Mesendoderm (in vitro differentiated cells): ENCODE measurements around the gene LIPA.
A peak's percentile ranks its signal among the peaks of the same experiment; 100 is the strongest.
"Not testable (repeated sequence)": the region's sequence is repeated elsewhere in the genome, so short reads cannot be mapped to it uniquely, and the experiment has no call there.

Source experiments
- DNase-seq: peaks from one replicate; pipeline ENCODE4 v3.0.0; 2013
- H2AK5ac ChIP-seq: 2 replicates; pipeline ENCODE4 v1.6.1; 2013; ENCODE audit warnings: low read length, inconsistent platforms
- H2BK120ac ChIP-seq: 2 replicates; pipeline ENCODE4 v1.6.1; 2013; ENCODE audit warnings: low read depth, mild to moderate bottlenecking, low read length, moderate library complexity, mixed read lengths
- H2BK15ac ChIP-seq: replicated peaks from 2 replicates; pipeline ENCODE4 v1.6.1; 2013; ENCODE audit warnings: low read depth, mild to moderate bottlenecking, moderate library complexity
- H2BK5ac ChIP-seq: 2 replicates; pipeline ENCODE4 v1.6.1; 2013; ENCODE audit warnings: low read length, inconsistent platforms
- H3K18ac ChIP-seq: 2 replicates; pipeline ENCODE4 v1.6.1; 2013; ENCODE audit warnings: mild to moderate bottlenecking, low read length, mixed read lengths
- H3K23ac ChIP-seq: one replicate; pipeline ENCODE4 v1.6.1; 2013; ENCODE audit warnings: low read length
- H3K27ac ChIP-seq: 2 replicates; pipeline ENCODE4 v1.5.1; 2013; ENCODE audit warnings: low read depth, mild to moderate bottlenecking, inconsistent platforms, low read length, moderate library complexity
- H3K27me3 ChIP-seq: 2 replicates; pipeline ENCODE4 v1.6.1; 2013; ENCODE audit warnings: low read length, control low read depth, mild to moderate bottlenecking, inconsistent platforms; ENCODE audit not compliant: insufficient read depth, poor library complexity
- H3K36me3 ChIP-seq: 2 replicates; pipeline ENCODE4 v1.6.1; 2013; ENCODE audit warnings: low read length, inconsistent platforms; ENCODE audit not compliant: control insufficient read depth, insufficient read depth
- H3K4ac ChIP-seq: one replicate; pipeline ENCODE4 v1.6.1; 2013; ENCODE audit warnings: low read depth, mild to moderate bottlenecking, low read length, moderate library complexity
- H3K4me1 ChIP-seq: 2 replicates; pipeline ENCODE4 v1.6.1; 2013; ENCODE audit warnings: low read depth, low read length, inconsistent platforms; ENCODE audit not compliant: control insufficient read depth
- H3K4me2 ChIP-seq: 2 replicates; pipeline ENCODE4 v1.6.1; 2013; ENCODE audit warnings: low read length
- H3K4me3 ChIP-seq: 2 replicates; pipeline ENCODE4 v1.5.1; 2013; ENCODE audit warnings: mild to moderate bottlenecking, low read length
- H3K56ac ChIP-seq: one replicate; pipeline ENCODE4 v1.6.1; 2013; ENCODE audit warnings: low read length
- H3K79me1 ChIP-seq: 2 replicates; pipeline ENCODE4 v1.6.1; 2013; ENCODE audit warnings: low read length, inconsistent platforms
- H3K79me2 ChIP-seq: 2 replicates; pipeline ENCODE4 v1.6.1; 2013; ENCODE audit warnings: mild to moderate bottlenecking, low read length; ENCODE audit not compliant: control insufficient read depth, insufficient read depth
- H3K9ac ChIP-seq: 2 replicates; pipeline ENCODE4 v1.6.1; 2013; ENCODE audit warnings: low read length, inconsistent platforms
- H4K5ac ChIP-seq: one replicate; pipeline ENCODE4 v1.6.1; 2013; ENCODE audit warnings: low read length
- H4K8ac ChIP-seq: one replicate; pipeline ENCODE4 v1.6.1; 2013; ENCODE audit warnings: low read depth, mild to moderate bottlenecking, control low read depth, low read length, moderate library complexity
- WGBS: extraction: QIAGEN DNeasy Blood & Tissue Kit; methylation state at CpG from one replicate; pipeline ENCODE4 v1.1.7; 2013; ENCODE audit warnings: low lambda C conversion rate, missing lambda C conversion rate; ENCODE audit not compliant: insufficient coverage; ENCODE audit errors: extremely low coverage; 5-methylcytosine and 5-hydroxymethylcytosine counted together

Gene LIPA

DNA sequence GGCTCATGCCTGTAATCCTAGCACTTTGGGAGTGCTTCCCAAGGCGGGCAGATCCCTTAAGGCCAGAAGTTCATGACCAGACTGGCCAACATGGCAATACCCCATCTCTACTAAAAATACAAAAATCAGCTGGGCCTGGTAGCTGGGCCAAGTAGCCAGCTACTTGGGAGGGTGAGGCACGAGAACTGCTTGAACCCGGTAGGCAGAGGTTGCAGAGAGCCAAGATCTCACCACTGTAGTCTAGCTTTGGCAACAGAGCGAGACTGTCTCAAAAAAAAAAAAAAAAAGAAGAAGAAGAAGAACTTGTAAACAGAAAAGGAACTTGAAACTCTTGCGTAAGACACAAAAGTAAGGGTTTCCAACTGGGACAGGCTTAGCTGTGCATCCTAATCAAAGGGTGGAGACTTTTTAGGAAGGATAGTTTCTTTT, 44.7 kb upstream of the LIPA start:
- no peaks in the 10 kb centered on the region for H3K4me1 ChIP-seq
- H3K56ac ChIP-seq: no peak overlapping the region
- no peak overlapping the region for H3K27ac ChIP-seq
- no peak overlapping the region for H3K4me3 ChIP-seq
- no peaks in the 10 kb centered on the region for H3K79me1 ChIP-seq
- no peak overlapping the region for H2BK15ac ChIP-seq
- DNase-seq: no peak
- no peak overlapping the region for H4K5ac ChIP-seq
- no peak overlapping the region for H2AK5ac ChIP-seq
- no peak overlapping the region for H2BK5ac ChIP-seq
- no peaks in the 10 kb centered on the region for H3K27me3 ChIP-seq
- peaks cover 2% of the 10 kb centered on the region for H3K36me3 ChIP-seq
- no peak overlapping the region for H3K23ac ChIP-seq
- no peak overlapping the region for H3K9ac ChIP-seq
- H3K18ac ChIP-seq: peak overlapping the region; percentile 91
- no peak overlapping the region for H2BK120ac ChIP-seq
- no peak overlapping the region for H3K4ac ChIP-seq
- H4K8ac ChIP-seq: no peak overlapping the region
- no peak overlapping the region for H3K4me2 ChIP-seq
- no peaks in the 10 kb centered on the region for H3K79me2 ChIP-seq
- WGBS: no CpG with 5 or more reads among the region's 5 CpGs

DNA sequence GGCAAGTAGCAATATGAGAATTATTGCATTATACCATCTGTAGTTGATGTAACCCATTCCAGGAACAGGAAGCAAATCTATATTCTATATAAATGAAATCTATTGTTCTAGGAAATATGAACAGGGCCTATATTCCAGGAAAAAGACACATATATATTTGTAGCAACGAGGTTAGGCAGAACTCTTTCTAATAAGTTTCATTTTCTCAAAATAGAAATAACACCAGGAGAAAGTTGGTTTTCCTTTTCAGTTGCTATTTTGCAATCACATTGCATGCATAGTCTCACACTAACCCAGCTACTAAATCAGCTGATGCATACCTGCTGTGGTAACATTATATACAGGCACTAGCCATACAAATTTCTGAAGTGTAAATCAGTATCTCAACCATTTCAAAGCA, 44.0 kb upstream of the LIPA start:
- Histone ChIP-seq H3K79me2 (no peaks in the 10 kb centered on the region), H3K27ac (no peak overlapping the region), H2BK15ac (no peak overlapping the region), H3K4me3 (no peak overlapping the region), H3K4ac (no peak overlapping the region), H3K23ac (no peak overlapping the region), H2BK120ac (no peak overlapping the region), H3K27me3 (no peaks in the 10 kb centered on the region), H3K79me1 (no peaks in the 10 kb centered on the region), H3K4me1 (no peaks in the 10 kb centered on the region), H2AK5ac (no peak overlapping the region), H3K56ac (no peak overlapping the region), H3K18ac (no peak overlapping the region), H4K5ac (no peak overlapping the region), H3K4me2 (no peak overlapping the region), H2BK5ac (no peak overlapping the region), H4K8ac (no peak overlapping the region), H3K36me3 (peaks cover 2% of the 10 kb centered on the region), H3K9ac (no peak overlapping the region)
- DNase-seq: no peak
- WGBS: no CpG with 5 or more reads among the region's 1 CpG

DNA sequence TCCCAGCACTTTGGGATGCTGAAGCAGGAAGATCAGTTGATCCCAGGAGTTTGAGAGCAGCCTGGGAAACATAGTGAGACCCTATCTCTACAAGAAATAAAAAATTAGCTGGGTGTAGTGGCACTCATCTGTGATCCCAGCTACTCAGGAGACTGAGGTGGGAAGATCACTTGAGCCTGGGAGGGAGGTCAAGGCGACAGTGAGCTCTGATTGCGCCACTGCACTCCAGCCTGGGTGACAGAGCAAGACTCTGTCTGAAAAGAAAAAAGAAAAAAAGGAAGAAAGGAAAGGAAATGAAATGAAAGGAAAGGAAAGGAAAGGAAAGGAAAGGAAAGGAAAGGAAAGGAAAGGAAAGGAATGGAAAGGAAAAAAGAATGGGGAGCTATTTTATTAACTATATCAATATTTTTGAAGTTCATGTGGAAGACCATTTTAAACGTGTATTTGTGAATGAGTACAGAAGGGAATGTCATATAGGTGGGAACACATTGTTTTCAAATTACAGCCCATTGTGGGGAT, 43.2 kb upstream of the LIPA start:
- Histone ChIP-seq H3K27me3 (no peaks in the 10 kb centered on the region), H4K8ac (no peak overlapping the region), H3K56ac (no peak overlapping the region), H3K4ac (no peak overlapping the region), H4K5ac (no peak overlapping the region), H2BK120ac (no peak overlapping the region), H3K9ac (no peak overlapping the region), H3K36me3 (peaks cover 2% of the 10 kb centered on the region), H2BK15ac (no peak overlapping the region), H3K4me2 (no peak overlapping the region), H3K18ac (no peak overlapping the region), H2AK5ac (no peak overlapping the region), H3K4me1 (no peaks in the 10 kb centered on the region), H3K23ac (no peak overlapping the region), H3K4me3 (no peak overlapping the region), H3K27ac (peak overlapping the region; percentile 3), H3K79me2 (no peaks in the 10 kb centered on the region), H3K79me1 (no peaks in the 10 kb centered on the region), H2BK5ac (no peak overlapping the region)
- no CpG with 5 or more reads among the region's 3 CpGs for WGBS
- DNase-seq: no peak

DNA sequence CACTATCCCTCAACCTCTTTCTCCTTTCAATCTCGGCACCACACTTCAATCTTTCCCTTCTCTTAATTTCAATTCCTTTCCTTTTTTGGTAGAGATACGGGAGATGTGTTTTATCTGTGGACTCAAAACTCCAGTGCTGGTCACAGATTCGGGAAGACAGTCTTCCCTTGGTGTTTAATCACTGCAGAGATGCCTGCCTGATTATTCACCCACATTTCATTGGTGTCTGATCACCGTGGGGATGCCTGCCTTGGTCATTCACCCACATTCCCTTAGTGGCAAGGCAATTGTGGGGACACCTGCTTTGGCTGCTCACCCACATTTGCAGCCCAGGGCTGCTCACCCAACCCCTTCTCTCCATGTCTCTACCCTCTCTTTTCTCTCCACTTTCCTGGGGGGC, 33.7 kb upstream of the LIPA start:
- H3K27me3 ChIP-seq, H4K5ac ChIP-seq, H3K36me3 ChIP-seq, H3K4ac ChIP-seq, H3K79me1 ChIP-seq, H3K4me1 ChIP-seq, H3K4me2 ChIP-seq, H3K79me2 ChIP-seq, H2BK15ac ChIP-seq, H3K23ac ChIP-seq, H4K8ac ChIP-seq, H2AK5ac ChIP-seq: not testable (repeated sequence)
- peak overlapping the region; percentile 29 for H3K4me3 ChIP-seq
- DNase-seq: peak; percentile 40
- H2BK120ac ChIP-seq: peak overlapping the region; percentile 5
- H3K27ac ChIP-seq: peak overlapping the region; percentile 37
- H3K56ac ChIP-seq: peak overlapping the region; percentile 79
- H3K18ac ChIP-seq: peak overlapping the region; percentile 95
- 0% methylated on average over 1 of the region's 4 CpGs for WGBS
- H3K9ac ChIP-seq: peak overlapping the region; percentile 51
- peak overlapping the region; percentile 78 for H2BK5ac ChIP-seq

DNA sequence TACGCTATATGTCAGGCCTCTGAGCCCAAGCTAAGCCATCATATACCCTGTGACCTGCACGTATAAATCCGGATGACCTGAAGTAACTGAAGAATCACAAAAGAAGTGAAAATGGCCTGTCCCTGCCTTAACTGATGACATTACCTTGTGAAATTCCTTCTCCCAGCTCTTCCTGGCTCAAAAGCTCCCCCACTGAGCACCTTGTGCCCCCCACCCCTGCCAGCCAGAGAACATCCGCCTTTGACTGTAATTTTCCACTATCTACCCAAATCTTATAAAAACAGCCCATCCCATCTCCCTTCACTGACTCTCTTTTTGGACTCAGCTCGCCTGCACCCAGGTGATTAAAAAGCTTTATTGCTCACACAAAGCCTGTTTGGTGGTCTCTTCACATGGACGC, 33.1 kb upstream of the LIPA start:
- Histone ChIP-seq H3K56ac (peak overlapping the region; percentile 79), H2BK120ac (peak overlapping the region; percentile 69), H2BK5ac (peak overlapping the region; percentile 78), H3K27ac (peak overlapping the region; percentile 37), H3K9ac (peak overlapping the region; percentile 51)
- not testable (repeated sequence) for H3K4me1 ChIP-seq, H3K4ac ChIP-seq, H3K4me3 ChIP-seq, H3K36me3 ChIP-seq, H4K5ac ChIP-seq, H3K79me2 ChIP-seq, H3K23ac ChIP-seq, H2AK5ac ChIP-seq, H3K79me1 ChIP-seq, H4K8ac ChIP-seq, H3K27me3 ChIP-seq, H3K4me2 ChIP-seq, H3K18ac ChIP-seq, H2BK15ac ChIP-seq
- WGBS: no CpG with 5 or more reads among the region's 6 CpGs
- peak; percentile 83 for DNase-seq

DNA sequence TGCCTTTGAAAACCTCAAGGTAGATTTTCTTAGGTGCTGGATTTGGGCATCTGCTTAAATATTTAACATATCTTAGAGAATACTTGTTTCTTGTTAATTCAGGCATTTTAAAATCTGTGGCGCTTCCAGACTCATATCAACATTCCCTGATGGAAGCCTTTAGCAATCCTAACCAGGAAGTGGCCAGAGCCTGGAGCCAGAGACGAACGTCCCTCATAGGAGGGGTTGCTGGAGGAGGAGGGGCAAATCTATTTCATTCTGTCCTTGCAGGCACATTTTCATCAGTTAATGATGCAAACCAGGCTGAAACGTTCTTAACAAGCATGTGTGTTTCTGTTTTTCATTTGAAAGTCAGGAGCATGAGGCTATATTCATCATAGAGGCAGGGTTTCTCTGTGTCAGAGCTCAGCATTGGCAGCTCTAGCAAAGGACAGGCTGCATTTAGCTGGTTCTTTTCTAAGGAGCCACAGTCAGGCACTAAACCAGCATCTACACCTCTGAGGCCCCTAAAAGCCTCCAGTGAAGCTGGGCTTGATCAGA, 32.4 kb upstream of the LIPA start:
- Histone ChIP-seq H3K79me1 (no peaks in the 10 kb centered on the region), H3K4me2 (no peak overlapping the region), H3K23ac (no peak overlapping the region), H3K27ac (peak overlapping the region; percentile 42), H4K8ac (no peak overlapping the region), H3K36me3 (no peaks in the 10 kb centered on the region), H3K56ac (peak overlapping the region; percentile 70), H3K4me1 (peaks cover 2% of the 10 kb centered on the region), H3K18ac (peak overlapping the region; percentile 94), H3K79me2 (no peaks in the 10 kb centered on the region), H3K9ac (peak overlapping the region; percentile 6), H2AK5ac (no peak overlapping the region), H3K4ac (peak overlapping the region; percentile 87), H3K27me3 (no peaks in the 10 kb centered on the region), H2BK15ac (no peak overlapping the region), H4K5ac (no peak overlapping the region), H3K4me3 (no peak overlapping the region), H2BK120ac (peak overlapping the region; percentile 85), H2BK5ac (peak overlapping the region; percentile 30)
- peak; percentile 85 for DNase-seq
- no CpG with 5 or more reads among the region's 4 CpGs for WGBS
